ENCODE data around the gene PRKN.

PRKN gene

GRCh38 chr6:161630674-161631073 lies 1096.9 kb downstream of the PRKN start:
- H3K27ac ChIP-seq (ENCODE audit: low read depth, low read length): no peak overlapping the region
- no peak overlapping the region for H3K9ac ChIP-seq (ENCODE audit: low read length)
- no peaks in the 10 kb centered on the region for H3K27me3 ChIP-seq (ENCODE audit: control insufficient read depth in 1 of 2, insufficient read depth in 2 of 2, low read length in 2 of 2)
- no peaks in the 10 kb centered on the region for H3K36me3 ChIP-seq (ENCODE audit: insufficient read depth, low read length)
- no peak overlapping the region for H3K4me3 ChIP-seq (ENCODE audit: low read depth in 1 of 2, low read length in 2 of 2)
- H3K4me1 ChIP-seq (ENCODE audit: insufficient read depth, low read length): peaks cover 27% of the 10 kb centered on the region
- H3K9me3 ChIP-seq (ENCODE audit: low read length): no peaks in the 10 kb centered on the region

- Histone ChIP-seq H3K9me3 (ENCODE audit: low read length) (no peaks in the 10 kb centered on the region), H3K27me3 (ENCODE audit: control insufficient read depth in 1 of 2, insufficient read depth in 2 of 2, low read length in 2 of 2) (no peaks in the 10 kb centered on the region), H3K27ac (ENCODE audit: low read depth, low read length) (peak overlapping the region; percentile 68), H3K4me1 (ENCODE audit: insufficient read depth, low read length) (peaks cover 38% of the 10 kb centered on the region), H3K9ac (ENCODE audit: low read length) (no peak overlapping the region), H3K36me3 (ENCODE audit: insufficient read depth, low read length) (no peaks in the 10 kb centered on the region), H3K4me3 (ENCODE audit: low read depth in 1 of 2, low read length in 2 of 2) (no peak overlapping the region)
Measured at GRCh38 chr6:161626132-161626676, 1101.4 kb downstream of the PRKN start.

- no peaks in the 10 kb centered on the region for H3K9me3 ChIP-seq (ENCODE audit: low read length)
- H3K36me3 ChIP-seq (ENCODE audit: insufficient read depth, low read length): no peaks in the 10 kb centered on the region
- peak overlapping the region; percentile 14 for H3K27ac ChIP-seq (ENCODE audit: low read depth, low read length)
- H3K4me3 ChIP-seq (ENCODE audit: low read depth in 1 of 2, low read length in 2 of 2): no peak overlapping the region
- H3K9ac ChIP-seq (ENCODE audit: low read length): no peak overlapping the region
- peaks cover 33% of the 10 kb centered on the region for H3K4me1 ChIP-seq (ENCODE audit: insufficient read depth, low read length)
- no peaks in the 10 kb centered on the region for H3K27me3 ChIP-seq (ENCODE audit: control insufficient read depth in 1 of 2, insufficient read depth in 2 of 2, low read length in 2 of 2)
Measured at GRCh38 chr6:161624111-161624510, 1103.5 kb downstream of the PRKN start.

GRCh38 chr6:161622779-161623178 lies 1104.8 kb downstream of the PRKN start:
- Histone ChIP-seq H3K9me3 (ENCODE audit: low read length) (no peaks in the 10 kb centered on the region), H3K36me3 (ENCODE audit: insufficient read depth, low read length) (no peaks in the 10 kb centered on the region), H3K27me3 (ENCODE audit: control insufficient read depth in 1 of 2, insufficient read depth in 2 of 2, low read length in 2 of 2) (no peaks in the 10 kb centered on the region), H3K4me3 (ENCODE audit: low read depth in 1 of 2, low read length in 2 of 2) (no peak overlapping the region), H3K27ac (ENCODE audit: low read depth, low read length) (no peak overlapping the region), H3K9ac (ENCODE audit: low read length) (no peak overlapping the region), H3K4me1 (ENCODE audit: insufficient read depth, low read length) (peaks cover 33% of the 10 kb centered on the region)

- Histone ChIP-seq H3K4me3 (ENCODE audit: low read depth in 1 of 2, low read length in 2 of 2) (no peak overlapping the region), H3K9me3 (ENCODE audit: low read length) (no peaks in the 10 kb centered on the region), H3K27ac (ENCODE audit: low read depth, low read length) (no peak overlapping the region), H3K4me1 (ENCODE audit: insufficient read depth, low read length) (peaks cover 13% of the 10 kb centered on the region), H3K27me3 (ENCODE audit: control insufficient read depth in 1 of 2, insufficient read depth in 2 of 2, low read length in 2 of 2) (no peaks in the 10 kb centered on the region), H3K9ac (ENCODE audit: low read length) (no peak overlapping the region), H3K36me3 (ENCODE audit: insufficient read depth, low read length) (no peaks in the 10 kb centered on the region)
Measured at GRCh38 chr6:161618831-161619454, 1108.6 kb downstream of the PRKN start.

GRCh38 chr6:161613711-161614110 lies 1113.9 kb downstream of the PRKN start:
- H3K27ac ChIP-seq (ENCODE audit: low read depth, low read length): no peak overlapping the region
- H3K36me3 ChIP-seq (ENCODE audit: insufficient read depth, low read length): no peaks in the 10 kb centered on the region
- no peak overlapping the region for H3K4me3 ChIP-seq (ENCODE audit: low read depth in 1 of 2, low read length in 2 of 2)
- H3K27me3 ChIP-seq (ENCODE audit: control insufficient read depth in 1 of 2, insufficient read depth in 2 of 2, low read length in 2 of 2): no peaks in the 10 kb centered on the region
- no peak overlapping the region for H3K9ac ChIP-seq (ENCODE audit: low read length)
- H3K9me3 ChIP-seq (ENCODE audit: low read length): no peaks in the 10 kb centered on the region
- no peaks in the 10 kb centered on the region for H3K4me1 ChIP-seq (ENCODE audit: insufficient read depth, low read length)

- no peak overlapping the region for H3K4me3 ChIP-seq (ENCODE audit: low read depth in 1 of 2, low read length in 2 of 2)
Measured at GRCh38 chr6:161608771-161609170, 1118.8 kb downstream of the PRKN start.

GRCh38 chr6:161607696-161608297 lies 1119.8 kb downstream of the PRKN start:
- Histone ChIP-seq H3K9me3 (ENCODE audit: low read length) (no peaks in the 10 kb centered on the region), H3K4me1 (ENCODE audit: insufficient read depth, low read length) (no peaks in the 10 kb centered on the region), H3K27ac (ENCODE audit: low read depth, low read length) (no peak overlapping the region), H3K9ac (ENCODE audit: low read length) (no peak overlapping the region), H3K36me3 (ENCODE audit: insufficient read depth, low read length) (no peaks in the 10 kb centered on the region), H3K4me3 (ENCODE audit: low read depth in 1 of 2, low read length in 2 of 2) (no peak overlapping the region), H3K27me3 (ENCODE audit: control insufficient read depth in 1 of 2, insufficient read depth in 2 of 2, low read length in 2 of 2) (no peaks in the 10 kb centered on the region)

More at GRCh38 chr6:161608771-161609170, 1118.8 kb downstream of the PRKN start:
- Histone ChIP-seq H3K9ac (ENCODE audit: low read length) (no peak overlapping the region), H3K27me3 (ENCODE audit: control insufficient read depth in 1 of 2, insufficient read depth in 2 of 2, low read length in 2 of 2) (no peaks in the 10 kb centered on the region), H3K9me3 (ENCODE audit: low read length) (no peaks in the 10 kb centered on the region), H3K36me3 (ENCODE audit: insufficient read depth, low read length) (no peaks in the 10 kb centered on the region), H3K27ac (ENCODE audit: low read depth, low read length) (no peak overlapping the region), H3K4me1 (ENCODE audit: insufficient read depth, low read length) (no peaks in the 10 kb centered on the region)

- Histone ChIP-seq H3K9ac (ENCODE audit: low read length) (no peak overlapping the region), H3K27me3 (ENCODE audit: control insufficient read depth in 1 of 2, insufficient read depth in 2 of 2, low read length in 2 of 2) (no peaks in the 10 kb centered on the region), H3K36me3 (ENCODE audit: insufficient read depth, low read length) (no peaks in the 10 kb centered on the region), H3K4me3 (ENCODE audit: low read depth in 1 of 2, low read length in 2 of 2) (no peak overlapping the region), H3K27ac (ENCODE audit: low read depth, low read length) (no peak overlapping the region), H3K4me1 (ENCODE audit: insufficient read depth, low read length) (no peaks in the 10 kb centered on the region), H3K9me3 (ENCODE audit: low read length) (no peaks in the 10 kb centered on the region)
Measured at GRCh38 chr6:161602359-161602758, 1125.2 kb downstream of the PRKN start.

GRCh38 chr6:161598896-161599295 lies 1128.7 kb downstream of the PRKN start:
- Histone ChIP-seq H3K9me3 (ENCODE audit: low read length) (no peaks in the 10 kb centered on the region), H3K4me1 (ENCODE audit: insufficient read depth, low read length) (no peaks in the 10 kb centered on the region), H3K27ac (ENCODE audit: low read depth, low read length) (no peak overlapping the region), H3K4me3 (ENCODE audit: low read depth in 1 of 2, low read length in 2 of 2) (no peak overlapping the region), H3K27me3 (ENCODE audit: control insufficient read depth in 1 of 2, insufficient read depth in 2 of 2, low read length in 2 of 2) (no peaks in the 10 kb centered on the region), H3K9ac (ENCODE audit: low read length) (no peak overlapping the region), H3K36me3 (ENCODE audit: insufficient read depth, low read length) (no peaks in the 10 kb centered on the region)

- Histone ChIP-seq H3K9ac (ENCODE audit: low read length) (no peak overlapping the region), H3K27me3 (ENCODE audit: control insufficient read depth in 1 of 2, insufficient read depth in 2 of 2, low read length in 2 of 2) (no peaks in the 10 kb centered on the region), H3K4me3 (ENCODE audit: low read depth in 1 of 2, low read length in 2 of 2) (no peak overlapping the region), H3K4me1 (ENCODE audit: insufficient read depth, low read length) (no peaks in the 10 kb centered on the region), H3K9me3 (ENCODE audit: low read length) (no peaks in the 10 kb centered on the region), H3K36me3 (ENCODE audit: insufficient read depth, low read length) (no peaks in the 10 kb centered on the region), H3K27ac (ENCODE audit: low read depth, low read length) (no peak overlapping the region)
Measured at GRCh38 chr6:161596807-161597520, 1130.6 kb downstream of the PRKN start.
